GM21390 (cell line): ENCODE data around the gene ARR3.
"Not testable (repeated sequence)": the region's sequence is repeated elsewhere in the genome, so short reads cannot be mapped to it uniquely, and the experiment has no call there.

ENCODE experiments used
- ATAC-seq: cut with Tn5 transposase; IDR thresholded peaks from one replicate; pipeline ENCODE4 v1.9.1; 2021; ENCODE audit not compliant: unreplicated experiment

The ARR3 gene

GRCh38 chrX:70268034-70268433 is at the start of gene ARR3:
ARR3 (plus strand) TSS chrX:70268334; CDS start chrX:70269386, 1,052 bp downstream.
- no peak for ATAC-seq

GRCh38 chrX:70219938-70220764 is 48.0 kb upstream of the ARR3 start:
- no peak for ATAC-seq

- ATAC-seq, result no peak
Observed at GRCh38 chrX:70226048-70226447, 42.1 kb upstream of the ARR3 start.

- no peak for ATAC-seq
Observed at GRCh38 chrX:70226687-70227086, 41.4 kb upstream of the ARR3 start.

- no peak for ATAC-seq
Observed at GRCh38 chrX:70231666-70232065, 36.5 kb upstream of the ARR3 start.

GRCh38 chrX:70234355-70234754 is 33.8 kb upstream of the ARR3 start, which contains the start of gene AWAT1:
AWAT1 (plus strand) TSS chrX:70234655; CDS start chrX:70234696, 41 bp downstream.
- ATAC-seq, result no peak

- ATAC-seq, result no peak
Observed at GRCh38 chrX:70240751-70241150, 27.4 kb upstream of the ARR3 start.

- ATAC-seq, result no peak
Observed at GRCh38 chrX:70241501-70241900, 26.6 kb upstream of the ARR3 start.

- not testable (repeated sequence) for ATAC-seq
Observed at GRCh38 chrX:70243601-70244000, 24.5 kb upstream of the ARR3 start.

- no peak for ATAC-seq
Observed at GRCh38 chrX:70244881-70245280, 23.3 kb upstream of the ARR3 start.

GRCh38 chrX:70247252-70247651 is 20.9 kb upstream of the ARR3 start:
- ATAC-seq, result no peak

GRCh38 chrX:70252491-70252890 is 15.6 kb upstream of the ARR3 start:
- ATAC-seq, result no peak

- no peak for ATAC-seq
Observed at GRCh38 chrX:70253377-70254062, 14.6 kb upstream of the ARR3 start.

- ATAC-seq, result no peak
Observed at GRCh38 chrX:70254063-70254400, 14.1 kb upstream of the ARR3 start.

GRCh38 chrX:70254909-70255308 is 13.2 kb upstream of the ARR3 start:
- no peak for ATAC-seq

- no peak for ATAC-seq
Observed at GRCh38 chrX:70255452-70255851, 12.7 kb upstream of the ARR3 start.

GRCh38 chrX:70257423-70258288 is 10.5 kb upstream of the ARR3 start:
- no peak for ATAC-seq

GRCh38 chrX:70260104-70260503 is 8.0 kb upstream of the ARR3 start, which contains the start of gene P2RY4:
P2RY4 (minus strand) TSS chrX:70260204; CDS start chrX:70259624, 580 bp downstream.
- no peak for ATAC-seq

- ATAC-seq, result no peak
Observed at GRCh38 chrX:70262952-70263567, 5.1 kb upstream of the ARR3 start.

GRCh38 chrX:70264784-70265183 is 3.4 kb upstream of the ARR3 start:
- ATAC-seq, result no peak

GRCh38 chrX:70274029-70274428 is 5.9 kb downstream of the ARR3 start:
- ATAC-seq, result not testable (repeated sequence)
